GM19452 (cell line): ENCODE data around the gene ACCS.

ENCODE experiments used
- ATAC-seq: cut with Tn5 transposase; IDR thresholded peaks from one replicate; pipeline ENCODE4 v1.9.1; 2021; ENCODE audit not compliant: unreplicated experiment

Gene ACCS

GRCh38 chr11:44133335-44133946, 67.4 kb downstream of the ACCS start:
- ATAC-seq = no peak
